ENCODE results near the gene PLIN1. TPM values are rescaled to one million over a fixed set of nuclear protein-coding genes. Genes with fewer than 3 reads are reported as not detected.

PLIN1 gene
- total RNA-seq, 5 donors from 2014 or later (not counting 1 experiment from before 2014, with no cell fraction given) = 0.25 to 1.1 (median 0.60) TPM; not detected in 1

GRCh38 chr15:89656116-89656815 is 22.9 kb downstream of the PLIN1 start:
- H3K4me1 ChIP-seq (ENCODE audit: control insufficient read depth in 1 of 2, extremely low read depth in 1 of 2, insufficient read depth in 2 of 2, low read length in 2 of 2) = peaks cover 3 to 14% of the 10 kb centered on the region in 2 experiments
- DNase-seq = no peak
- H3K4me3 ChIP-seq (ENCODE audit: control insufficient read depth in 1 of 2, extremely low read depth in 1 of 2, low read length in 1 of 2) = no peak overlapping the region
- ATAC-seq (replicated peaks in 1 of 4) = no peak
- POLR2A ChIA-PET = no interaction called here
- CTCF ChIA-PET = no interaction called here
- H3K4me1 Mint-ChIP-seq = peaks cover 11% of the 10 kb centered on the region in 3 donors
- WGBS (ENCODE audit: insufficient coverage) = 79% methylated on average over 5 of the region's 7 CpGs
- H3K27ac ChIP-seq (ENCODE audit: low read length) = no peak overlapping the region
- peak overlapping the region; percentile 47 to 80 (median 60) for H3K4me3 Mint-ChIP-seq
- no peaks in the 10 kb centered on the region for H3K36me3 ChIP-seq (ENCODE audit: control insufficient read depth in 2 of 2, extremely low read depth in 1 of 2, insufficient read depth in 1 of 2, low read length in 1 of 2)
- H3K9me3 Mint-ChIP-seq = no peaks in the 10 kb centered on the region
- peaks cover 2 to 50% of the 10 kb centered on the region in 2 experiments for H3K27me3 ChIP-seq (replicated peaks in 1 of 2; ENCODE audit: control insufficient read depth in 2 of 2, extremely low read depth in 1 of 2, insufficient read depth in 2 of 2, low read length in 1 of 2)
- peak overlapping the region in 1 of 2 donors; percentile 5 for H3K27ac Mint-ChIP-seq
- H3K36me3 Mint-ChIP-seq = no peaks in the 10 kb centered on the region
- no peaks in the 10 kb centered on the region for H3K9me3 ChIP-seq
- peaks cover 51 to 62% of the 10 kb centered on the region in 2 donors for H3K27me3 Mint-ChIP-seq

- H3K9me3 Mint-ChIP-seq = no peaks in the 10 kb centered on the region
- peak; percentile 43 to 58 (median 48) for ATAC-seq (replicated peaks in 1 of 4)
- WGBS (ENCODE audit: insufficient coverage) = 1% methylated on average over 72 of the region's 87 CpGs
- H3K36me3 Mint-ChIP-seq = no peaks in the 10 kb centered on the region
- Histone ChIP-seq H3K4me3 (ENCODE audit: control insufficient read depth in 1 of 2, extremely low read depth in 1 of 2, low read length in 1 of 2) (peak within 1 kb of the TSS; percentile 30 to 71), H3K4me1 (ENCODE audit: control insufficient read depth in 1 of 2, extremely low read depth in 1 of 2, insufficient read depth in 2 of 2, low read length in 2 of 2) (peaks cover 3 to 14% of the 10 kb centered on the region in 2 experiments), H3K9me3 (no peaks in the 10 kb centered on the region), H3K36me3 (ENCODE audit: control insufficient read depth in 2 of 2, extremely low read depth in 1 of 2, insufficient read depth in 1 of 2, low read length in 1 of 2) (no peaks in the 10 kb centered on the region), H3K27me3 (replicated peaks in 1 of 2; ENCODE audit: control insufficient read depth in 2 of 2, extremely low read depth in 1 of 2, insufficient read depth in 2 of 2, low read length in 1 of 2) (peaks cover 0 to 47% of the 10 kb centered on the region in 2 experiments), H3K27ac (ENCODE audit: low read length) (no peak within 1 kb of the TSS)
- H3K27ac Mint-ChIP-seq = peak within 1 kb of the TSS in 1 of 2 donors; percentile 5
- POLR2A ChIA-PET = no interaction called here
- H3K27me3 Mint-ChIP-seq = peaks cover 41 to 58% of the 10 kb centered on the region in 2 donors
- peak in 2 of 35 experiments; percentile 5 to 11 for DNase-seq
- CTCF ChIA-PET = no interaction called here
- peaks cover 11% of the 10 kb centered on the region in 3 donors for H3K4me1 Mint-ChIP-seq
- H3K4me3 Mint-ChIP-seq = peak within 1 kb of the TSS; percentile 49 to 80 (median 60)
Observed at GRCh38 chr15:89654847-89655805, 24.0 kb downstream of the PLIN1 start, which contains the start of gene KIF7. KIF7 (minus strand) TSS chr15:89655467; CDS start chr15:89652930, 2,537 bp downstream.

- ATAC-seq (replicated peaks in 1 of 4) = no peak
- Mint-ChIP-seq H3K4me1 (peaks cover 11% of the 10 kb centered on the region in 3 donors), H3K36me3 (no peaks in the 10 kb centered on the region), H3K9me3 (no peaks in the 10 kb centered on the region), H3K27ac (no peak overlapping the region), H3K27me3 (peaks cover 35 to 50% of the 10 kb centered on the region in 2 donors), H3K4me3 (peak overlapping the region; percentile 32 to 80 (median 49))
- no peak for DNase-seq
- H3K9me3 ChIP-seq = no peaks in the 10 kb centered on the region
- H3K27ac ChIP-seq (ENCODE audit: low read length) = no peak overlapping the region
- WGBS (ENCODE audit: insufficient coverage) = 57% methylated on average over 13 of the region's 14 CpGs
- ChIA-PET POLR2A (no interaction called here), CTCF (no interaction called here)
- H3K4me3 ChIP-seq (ENCODE audit: control insufficient read depth in 1 of 2, extremely low read depth in 1 of 2, low read length in 1 of 2) = peak overlapping the region in 1 of 2 donors; percentile 71
- H3K27me3 ChIP-seq (replicated peaks in 1 of 2; ENCODE audit: control insufficient read depth in 2 of 2, extremely low read depth in 1 of 2, insufficient read depth in 2 of 2, low read length in 1 of 2) = peaks cover 0 to 45% of the 10 kb centered on the region in 2 experiments
- H3K36me3 ChIP-seq (ENCODE audit: control insufficient read depth in 2 of 2, extremely low read depth in 1 of 2, insufficient read depth in 1 of 2, low read length in 1 of 2) = no peaks in the 10 kb centered on the region
- peaks cover 3 to 14% of the 10 kb centered on the region in 2 experiments for H3K4me1 ChIP-seq (ENCODE audit: control insufficient read depth in 1 of 2, extremely low read depth in 1 of 2, insufficient read depth in 2 of 2, low read length in 2 of 2)
Observed at GRCh38 chr15:89654301-89654761, 24.8 kb downstream of the PLIN1 start.

DNA sequence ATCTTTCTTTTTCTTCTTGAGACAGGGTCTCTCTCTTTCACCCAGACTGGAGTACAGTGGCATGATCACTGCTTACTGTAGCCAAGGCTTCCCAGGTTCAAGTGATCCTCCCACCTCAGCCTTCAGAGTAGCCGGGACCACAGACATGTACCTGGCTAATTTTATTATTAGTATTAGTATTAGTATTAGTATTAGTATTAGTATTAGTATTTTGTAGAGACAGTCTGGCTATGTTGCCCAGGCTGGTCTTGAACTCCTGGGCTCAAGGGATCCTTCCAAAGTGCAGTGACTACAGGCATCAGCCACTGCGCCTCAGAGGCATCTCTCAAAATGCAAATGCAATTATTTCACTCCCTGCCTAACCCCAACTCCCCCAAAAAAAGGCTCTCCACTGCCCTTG is 25.6 kb downstream of the PLIN1 start:
- Mint-ChIP-seq H3K9me3 (no peaks in the 10 kb centered on the region), H3K36me3 (no peaks in the 10 kb centered on the region), H3K27me3 (peaks cover 29 to 45% of the 10 kb centered on the region in 2 donors), H3K4me3 (no peak overlapping the region), H3K4me1 (peaks cover 11% of the 10 kb centered on the region in 3 donors), H3K27ac (no peak overlapping the region)
- CTCF ChIA-PET = no interaction called here
- H3K36me3 ChIP-seq (ENCODE audit: control insufficient read depth in 2 of 2, extremely low read depth in 1 of 2, insufficient read depth in 1 of 2, low read length in 1 of 2) = no peaks in the 10 kb centered on the region
- POLR2A ChIA-PET = no interaction called here
- ATAC-seq (replicated peaks in 1 of 4) (no peak), DNase-seq (no peak)
- H3K4me1 ChIP-seq (ENCODE audit: control insufficient read depth in 1 of 2, extremely low read depth in 1 of 2, insufficient read depth in 2 of 2, low read length in 2 of 2) = peaks cover 3 to 14% of the 10 kb centered on the region in 2 experiments
- no peak overlapping the region for H3K4me3 ChIP-seq (ENCODE audit: control insufficient read depth in 1 of 2, extremely low read depth in 1 of 2, low read length in 1 of 2)
- no peaks in the 10 kb centered on the region for H3K9me3 ChIP-seq
- H3K27ac ChIP-seq (ENCODE audit: low read length) = no peak overlapping the region
- WGBS (ENCODE audit: insufficient coverage) = no CpG with 5 or more reads among the region's 2 CpGs
- peaks cover 0 to 45% of the 10 kb centered on the region in 2 experiments for H3K27me3 ChIP-seq (replicated peaks in 1 of 2; ENCODE audit: control insufficient read depth in 2 of 2, extremely low read depth in 1 of 2, insufficient read depth in 2 of 2, low read length in 1 of 2)

DNA sequence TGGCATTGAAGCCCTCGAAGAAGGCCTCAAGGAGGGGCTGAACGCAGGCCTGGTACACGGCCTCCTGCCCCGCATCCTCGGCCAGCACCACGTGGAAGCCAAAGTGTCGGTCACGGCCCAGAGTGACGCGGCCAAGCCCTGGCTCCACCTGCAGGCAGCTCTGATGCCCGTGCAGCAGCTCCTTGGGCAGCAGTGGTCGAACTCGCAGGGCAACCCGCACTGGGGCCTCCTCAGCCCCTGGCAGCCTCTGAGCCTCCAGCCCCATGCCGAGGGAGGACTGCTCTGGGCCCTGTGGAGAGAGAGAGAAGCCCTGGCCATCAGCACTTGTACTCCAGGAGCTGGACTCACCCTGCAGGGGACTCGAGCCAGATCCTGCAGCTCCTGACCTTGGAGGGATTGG is 26.5 kb downstream of the PLIN1 start:
- no peaks in the 10 kb centered on the region for H3K36me3 ChIP-seq (ENCODE audit: control insufficient read depth in 2 of 2, extremely low read depth in 1 of 2, insufficient read depth in 1 of 2, low read length in 1 of 2)
- Mint-ChIP-seq H3K36me3 (no peaks in the 10 kb centered on the region), H3K9me3 (no peaks in the 10 kb centered on the region), H3K4me1 (peaks cover 11% of the 10 kb centered on the region in 3 donors), H3K4me3 (no peak overlapping the region), H3K27me3 (peaks cover 24 to 42% of the 10 kb centered on the region in 2 donors), H3K27ac (no peak overlapping the region)
- ATAC-seq (replicated peaks in 1 of 4) = no peak
- no peaks in the 10 kb centered on the region for H3K9me3 ChIP-seq
- H3K27me3 ChIP-seq (replicated peaks in 1 of 2; ENCODE audit: control insufficient read depth in 2 of 2, extremely low read depth in 1 of 2, insufficient read depth in 2 of 2, low read length in 1 of 2) = peaks cover 0 to 44% of the 10 kb centered on the region in 2 experiments
- peaks cover 3 to 14% of the 10 kb centered on the region in 2 experiments for H3K4me1 ChIP-seq (ENCODE audit: control insufficient read depth in 1 of 2, extremely low read depth in 1 of 2, insufficient read depth in 2 of 2, low read length in 2 of 2)
- ChIA-PET CTCF (no interaction called here), POLR2A (no interaction called here)
- 96% methylated on average over 14 of the region's 16 CpGs for WGBS (ENCODE audit: insufficient coverage)
- DNase-seq = no peak
- no peak overlapping the region for H3K4me3 ChIP-seq (ENCODE audit: control insufficient read depth in 1 of 2, extremely low read depth in 1 of 2, low read length in 1 of 2)
- no peak overlapping the region for H3K27ac ChIP-seq (ENCODE audit: low read length)

DNA sequence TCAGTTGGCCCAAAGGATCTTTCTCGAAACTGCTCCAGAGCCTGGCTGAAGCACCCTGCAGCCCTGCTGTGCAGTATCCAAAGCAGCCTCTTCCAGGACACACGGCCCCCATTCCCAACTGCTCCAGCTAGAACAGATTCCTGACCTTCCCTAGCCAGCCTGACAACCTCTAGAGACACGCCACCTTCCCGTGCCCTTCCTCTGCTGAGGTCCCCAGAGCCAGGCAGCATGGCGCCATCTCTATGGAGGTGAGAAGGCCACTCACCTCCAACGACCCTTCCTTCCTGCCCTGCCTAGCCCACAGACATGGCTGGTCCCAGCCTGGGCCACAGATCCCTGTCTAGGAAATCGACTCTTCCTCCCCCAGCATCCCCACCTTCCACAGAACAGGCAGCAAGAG is 27.0 kb downstream of the PLIN1 start:
- DNase-seq (no peak), ATAC-seq (replicated peaks in 1 of 4) (no peak)
- ChIA-PET POLR2A (no interaction called here), CTCF (no interaction called here)
- Histone ChIP-seq H3K27me3 (replicated peaks in 1 of 2; ENCODE audit: control insufficient read depth in 2 of 2, extremely low read depth in 1 of 2, insufficient read depth in 2 of 2, low read length in 1 of 2) (peaks cover 0 to 50% of the 10 kb centered on the region in 2 experiments), H3K4me3 (ENCODE audit: control insufficient read depth in 1 of 2, extremely low read depth in 1 of 2, low read length in 1 of 2) (no peak overlapping the region), H3K36me3 (ENCODE audit: control insufficient read depth in 2 of 2, extremely low read depth in 1 of 2, insufficient read depth in 1 of 2, low read length in 1 of 2) (no peaks in the 10 kb centered on the region), H3K4me1 (ENCODE audit: control insufficient read depth in 1 of 2, extremely low read depth in 1 of 2, insufficient read depth in 2 of 2, low read length in 2 of 2) (peaks cover 3 to 16% of the 10 kb centered on the region in 2 experiments), H3K27ac (ENCODE audit: low read length) (no peak overlapping the region), H3K9me3 (no peaks in the 10 kb centered on the region)
- H3K27ac Mint-ChIP-seq = no peak overlapping the region
- H3K27me3 Mint-ChIP-seq = peaks cover 24 to 40% of the 10 kb centered on the region in 2 donors
- no peaks in the 10 kb centered on the region for H3K36me3 Mint-ChIP-seq
- peaks cover 11 to 13% (median 11%) of the 10 kb centered on the region in 3 donors for H3K4me1 Mint-ChIP-seq
- no peaks in the 10 kb centered on the region for H3K9me3 Mint-ChIP-seq
- WGBS (ENCODE audit: insufficient coverage) = 72% methylated on average over 6 of the region's 7 CpGs
- no peak overlapping the region for H3K4me3 Mint-ChIP-seq

All from T-cell (primary cell).